Erythroblast (primary cell): Measurements from ENCODE around the gene RPS27L.

Experiments used
- GATA1 ChIP-seq: IDR thresholded peaks from 2 replicates; pipeline ENCODE4 v1.6.1; 2011; ENCODE audit warnings: low read depth, mild to moderate bottlenecking, control low read depth, low read length, moderate library complexity
- POLR2A ChIP-seq: IDR thresholded peaks from 2 replicates; pipeline ENCODE4 v1.6.1; 2011; ENCODE audit warnings: mild to moderate bottlenecking, low read length

DNA sequence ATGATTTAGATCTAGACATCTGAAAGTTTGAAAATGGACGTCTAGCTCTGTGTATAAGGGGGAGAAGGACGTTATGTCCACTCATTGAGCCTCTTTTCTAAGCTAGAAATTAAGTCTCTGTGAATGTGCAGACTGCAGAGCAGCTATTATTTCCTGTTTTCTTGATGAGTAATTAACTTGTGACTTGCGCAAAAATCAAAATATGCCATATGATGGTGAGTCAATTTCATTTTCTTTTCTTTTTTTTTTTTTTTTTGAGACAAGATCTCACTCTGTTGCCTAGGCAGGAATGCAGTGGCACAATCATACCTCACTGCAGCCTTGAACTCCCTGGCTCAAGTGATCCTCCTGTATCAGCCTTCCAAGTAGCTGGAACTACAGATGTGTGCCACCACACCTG is 21.5 kb downstream of the RPS27L start:
- TF ChIP-seq POLR2A = no peak
- TF ChIP-seq GATA1 = no peak
